Measurements from ENCODE around the gene MDN1.

Gene MDN1

GRCh38 chr6:89611666-89612065 is 207.9 kb downstream of the MDN1 start:
- no peak for DNase-seq

- peak in 11 of 58 donors; percentile 2 to 27 (median 12) for DNase-seq
Observed at GRCh38 chr6:89610149-89610642, 209.4 kb downstream of the MDN1 start.

DNA sequence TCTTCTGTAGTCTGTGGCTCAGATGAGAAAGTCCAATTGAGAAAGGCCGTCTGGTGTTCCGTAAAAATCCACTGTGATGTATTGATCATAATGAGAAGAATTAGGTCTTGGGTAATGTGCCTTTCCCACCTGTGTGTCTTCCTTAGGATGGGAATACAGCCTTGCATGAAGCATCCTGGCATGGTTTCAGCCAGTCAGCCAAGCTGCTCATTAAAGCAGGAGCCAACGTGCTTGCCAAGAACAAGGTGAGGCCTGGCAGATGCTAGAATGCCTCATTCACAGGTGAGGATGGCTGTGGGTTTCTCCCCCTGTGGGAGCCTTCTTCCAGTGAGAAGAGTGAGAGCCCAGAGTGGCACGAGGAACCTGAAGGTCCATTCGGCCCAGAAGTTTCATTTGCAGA is 213.7 kb downstream of the MDN1 start:
- no peak for DNase-seq

DNA sequence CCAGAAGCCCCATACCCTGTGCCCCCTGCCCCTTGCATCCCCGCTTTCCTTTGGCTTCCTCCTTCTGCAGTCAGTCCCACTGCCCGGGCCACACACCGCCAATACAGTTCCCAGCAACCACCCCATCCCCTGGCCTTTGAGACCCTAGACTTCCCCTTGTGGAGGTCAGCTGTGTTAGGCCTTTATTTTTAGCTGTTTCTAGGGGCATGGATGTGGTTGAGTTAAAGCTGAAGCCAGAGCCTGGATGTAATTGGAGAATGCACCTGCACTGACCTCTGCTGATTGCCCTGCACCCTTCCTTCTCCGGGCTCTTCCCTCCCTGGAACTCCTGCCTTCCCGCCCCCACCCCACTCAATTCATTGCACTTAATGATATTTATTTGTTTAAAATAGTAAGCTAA is 214.9 kb downstream of the MDN1 start:
- DNase-seq = no peak

- DNase-seq = no peak
Observed at GRCh38 chr6:89602166-89602565, 217.4 kb downstream of the MDN1 start.

- no peak for DNase-seq
Observed at GRCh38 chr6:89599727-89600126, 219.9 kb downstream of the MDN1 start.

DNA sequence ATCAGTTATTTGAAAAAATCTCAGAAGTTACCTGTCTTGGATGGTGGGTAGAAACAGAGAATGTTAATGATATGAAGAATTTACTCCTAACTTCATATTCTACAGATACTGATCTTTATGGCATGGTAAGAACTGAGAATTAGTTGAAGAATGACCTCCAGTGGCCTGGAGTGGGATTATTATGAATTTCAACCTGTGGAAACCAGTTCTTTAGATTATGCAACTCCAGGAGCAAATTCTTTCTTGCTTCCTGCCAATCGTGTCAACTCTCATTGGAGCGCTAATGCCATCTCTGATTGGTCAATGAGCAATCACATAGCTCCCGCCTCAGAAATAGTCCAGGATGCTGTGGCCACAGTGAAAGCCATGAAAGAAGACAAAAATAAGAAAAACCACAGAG is 221.6 kb downstream of the MDN1 start:
- DNase-seq = no peak

DNA sequence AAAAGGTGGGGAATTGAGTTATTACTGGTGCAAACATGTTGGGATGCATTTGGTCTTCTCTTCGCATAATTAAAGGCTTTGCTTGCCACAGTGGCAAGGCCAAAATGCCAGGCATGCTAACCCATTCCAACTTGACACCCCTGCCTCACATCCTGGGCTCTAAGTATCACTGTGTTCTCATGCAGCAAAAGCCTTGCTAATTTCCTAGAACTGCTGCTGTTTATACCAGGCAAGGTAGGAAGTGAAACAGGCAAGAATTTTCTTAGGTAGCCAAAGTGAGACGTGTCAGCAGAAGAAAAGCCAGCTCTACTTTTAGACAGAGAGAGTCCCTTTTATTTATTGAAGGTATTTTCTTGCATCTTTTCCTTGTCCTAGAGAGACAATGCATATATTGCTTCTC is 222.2 kb downstream of the MDN1 start:
- no peak for DNase-seq

DNA sequence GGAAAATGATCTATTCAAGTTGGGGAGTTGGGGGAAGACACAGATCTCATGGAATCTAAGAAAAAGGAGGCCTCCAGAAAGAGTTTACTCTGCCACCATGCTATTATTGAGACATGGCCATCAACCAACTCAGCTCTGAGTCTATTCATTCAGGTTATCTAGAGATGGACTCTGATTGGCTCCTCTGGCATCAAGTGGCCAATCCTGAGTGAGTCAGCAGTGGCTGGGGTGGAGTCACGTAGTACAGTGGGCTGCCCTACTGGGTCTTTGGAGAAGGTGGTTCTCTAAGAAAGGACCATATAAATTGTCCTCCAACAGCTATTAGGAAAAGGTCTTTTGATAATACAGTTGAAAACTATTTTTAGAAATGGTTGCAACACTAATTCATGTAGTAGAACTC is 223.1 kb downstream of the MDN1 start:
- DNase-seq = no peak

DNA sequence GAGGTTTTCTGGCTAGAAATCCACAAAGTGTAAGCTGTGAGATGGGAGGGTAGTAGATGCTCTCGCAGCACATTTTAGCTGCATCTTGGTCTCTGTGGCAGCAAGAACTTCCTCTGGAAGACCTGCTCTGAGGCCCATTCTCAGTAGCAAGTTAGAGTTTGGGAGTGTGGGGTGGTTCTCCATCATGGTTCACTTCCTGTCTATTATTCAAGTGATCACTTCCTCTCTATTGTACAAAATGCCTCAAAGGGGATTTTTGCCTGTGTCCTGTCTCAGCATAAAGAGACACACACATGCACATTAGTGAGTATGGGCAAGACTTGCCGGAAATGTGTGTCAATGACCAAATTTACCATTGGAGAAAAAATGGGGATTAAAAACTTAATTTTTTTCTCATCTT is 223.5 kb downstream of the MDN1 start:
- DNase-seq = no peak

Measured in anterior cingulate cortex (tissue), 58 donors.